GM21390 (cell line): ENCODE data around the gene CAMKMT.

ENCODE experiments used
- ATAC-seq: cut with Tn5 transposase; IDR thresholded peaks from one replicate; pipeline ENCODE4 v1.9.1; 2021; ENCODE audit not compliant: unreplicated experiment

Gene CAMKMT

GRCh38 chr2:44730593-44730992 is 368.8 kb downstream of the CAMKMT start:
- no peak for ATAC-seq

DNA sequence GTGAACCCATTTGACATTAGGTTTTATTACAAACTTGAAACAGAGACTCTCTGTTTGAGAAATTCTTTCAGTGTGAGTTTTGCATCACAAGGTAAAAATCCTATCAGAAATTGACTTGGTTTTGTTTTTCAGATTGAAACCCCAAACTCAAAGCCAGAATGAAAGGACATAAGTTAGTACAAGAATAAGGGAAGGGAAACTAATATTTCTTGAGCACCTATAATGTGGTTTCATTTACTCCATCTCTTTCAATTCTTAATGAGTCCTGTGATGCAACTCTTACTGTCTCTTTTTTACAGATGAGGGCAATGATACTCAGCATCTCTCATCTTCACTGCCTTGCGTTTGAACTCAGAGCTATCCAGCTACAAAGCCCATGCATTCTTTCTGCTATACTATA is 369.8 kb downstream of the CAMKMT start:
- peak; percentile 99 for ATAC-seq

DNA sequence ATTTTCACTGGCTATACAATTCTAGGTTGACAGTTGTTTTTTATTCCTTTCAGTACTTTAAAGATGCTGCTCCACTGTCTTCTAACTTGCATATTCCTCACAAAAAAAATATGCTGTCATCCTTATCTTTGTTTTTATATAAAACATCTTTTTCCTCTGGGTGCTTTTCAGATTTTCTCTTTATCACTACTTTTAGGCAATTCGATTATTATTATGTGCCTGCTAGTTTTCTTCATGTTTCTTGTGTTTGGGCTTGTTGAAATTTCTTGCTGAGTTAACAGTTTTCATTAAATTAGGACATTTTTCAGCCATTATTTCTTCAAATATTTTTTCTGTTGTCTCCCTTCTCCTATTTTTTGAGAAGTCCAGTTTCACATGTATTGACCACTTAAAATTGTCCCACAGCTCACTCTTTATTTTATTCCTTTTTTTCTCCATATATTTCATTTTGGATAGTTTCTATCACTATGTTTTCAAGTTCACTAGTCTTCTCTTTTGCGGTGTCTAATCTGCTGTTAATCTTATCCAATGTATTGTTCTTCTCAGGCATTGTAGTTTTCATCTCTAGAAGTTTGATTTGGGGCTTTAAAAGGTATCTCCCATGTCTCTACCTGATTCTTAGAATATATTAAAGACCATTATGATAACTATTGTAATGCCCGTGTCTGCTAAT is 374.7 kb downstream of the CAMKMT start:
- ATAC-seq = no peak

- ATAC-seq = no peak
Observed at GRCh38 chr2:44740678-44741077, 378.9 kb downstream of the CAMKMT start.

GRCh38 chr2:44741507-44741906 is 379.8 kb downstream of the CAMKMT start:
- ATAC-seq = no peak

GRCh38 chr2:44742057-44742456 is 380.3 kb downstream of the CAMKMT start:
- ATAC-seq = no peak

GRCh38 chr2:44743473-44743872 is 381.7 kb downstream of the CAMKMT start:
- ATAC-seq = no peak

DNA sequence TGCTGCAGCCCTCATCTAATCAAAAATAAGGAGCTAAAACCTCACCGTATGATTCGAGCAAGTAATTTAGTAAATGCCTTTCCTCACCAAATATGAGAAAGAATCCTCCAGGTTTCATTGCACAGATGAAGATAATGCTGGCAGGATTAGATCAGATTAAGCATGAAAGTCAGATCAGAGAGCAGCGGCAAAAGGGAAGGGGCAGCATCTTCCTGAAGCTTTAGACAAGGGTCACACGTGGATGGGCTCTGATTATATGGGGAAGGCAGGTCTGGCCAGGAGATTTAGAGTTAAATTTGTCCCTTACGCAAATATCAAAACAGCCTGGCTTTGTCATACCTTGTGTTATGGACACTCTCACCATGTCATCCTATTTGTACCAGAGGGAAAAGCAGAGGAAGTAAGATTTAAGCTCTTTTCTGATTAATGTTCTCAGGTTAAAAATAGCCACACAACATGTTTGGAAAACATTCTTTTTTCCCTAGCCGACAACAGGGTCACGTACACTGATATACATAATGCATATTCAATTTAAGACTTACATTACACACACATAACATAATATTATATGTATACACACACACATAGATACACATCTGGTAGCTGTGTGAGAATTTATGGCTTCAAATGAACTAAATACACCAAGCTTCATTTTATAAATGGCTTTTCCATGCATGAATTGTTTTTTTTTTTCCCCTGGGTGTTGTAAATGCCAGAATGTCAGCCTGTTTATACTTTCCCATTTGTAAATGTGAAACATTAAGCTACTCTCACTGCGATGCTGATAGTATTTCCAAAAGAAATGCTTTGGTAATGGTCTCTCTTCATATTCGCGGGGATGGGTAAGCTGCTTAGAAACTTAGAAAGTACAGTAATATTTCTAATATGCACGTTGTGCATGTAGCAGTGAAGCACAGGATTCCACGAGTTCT is 383.5 kb downstream of the CAMKMT start:
- ATAC-seq = no peak

DNA sequence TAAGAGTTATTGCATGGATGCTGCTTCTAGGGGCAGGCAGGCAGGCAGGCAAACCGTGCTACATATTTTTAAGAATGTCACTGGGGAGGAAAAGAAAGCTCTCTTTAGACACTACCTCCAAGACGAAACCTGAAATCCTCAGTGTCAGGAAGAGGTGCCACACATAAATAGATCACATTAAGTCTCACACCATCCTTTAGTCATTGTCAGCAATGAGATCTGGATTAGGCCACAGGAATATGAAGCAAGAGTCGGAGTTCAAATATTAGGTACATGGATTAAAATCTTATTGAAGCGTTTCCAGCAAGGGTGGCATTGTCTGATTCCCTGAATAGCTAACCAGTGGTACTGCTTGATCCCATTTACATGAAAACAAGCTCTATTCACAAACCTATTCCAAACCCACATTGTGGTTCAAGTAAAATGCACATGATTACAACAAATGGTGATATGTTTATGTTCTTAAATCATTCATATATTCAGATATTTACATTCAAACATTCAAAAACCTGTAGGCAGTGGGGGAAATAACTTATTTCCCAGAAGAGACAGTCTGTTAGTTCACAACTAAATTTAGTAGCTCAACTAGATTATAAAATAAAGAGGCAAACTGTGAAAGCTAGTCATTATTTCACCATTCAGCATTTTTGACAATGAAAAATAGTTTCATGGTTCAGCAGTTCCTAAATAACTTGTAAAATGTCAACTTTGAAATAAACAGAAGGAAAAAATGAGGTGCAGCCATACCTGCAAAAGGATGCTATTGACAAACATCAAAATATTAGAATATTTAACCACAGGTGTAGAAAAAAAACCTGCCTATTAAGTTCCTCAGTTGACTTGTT is 384.4 kb downstream of the CAMKMT start:
- ATAC-seq = no peak

DNA sequence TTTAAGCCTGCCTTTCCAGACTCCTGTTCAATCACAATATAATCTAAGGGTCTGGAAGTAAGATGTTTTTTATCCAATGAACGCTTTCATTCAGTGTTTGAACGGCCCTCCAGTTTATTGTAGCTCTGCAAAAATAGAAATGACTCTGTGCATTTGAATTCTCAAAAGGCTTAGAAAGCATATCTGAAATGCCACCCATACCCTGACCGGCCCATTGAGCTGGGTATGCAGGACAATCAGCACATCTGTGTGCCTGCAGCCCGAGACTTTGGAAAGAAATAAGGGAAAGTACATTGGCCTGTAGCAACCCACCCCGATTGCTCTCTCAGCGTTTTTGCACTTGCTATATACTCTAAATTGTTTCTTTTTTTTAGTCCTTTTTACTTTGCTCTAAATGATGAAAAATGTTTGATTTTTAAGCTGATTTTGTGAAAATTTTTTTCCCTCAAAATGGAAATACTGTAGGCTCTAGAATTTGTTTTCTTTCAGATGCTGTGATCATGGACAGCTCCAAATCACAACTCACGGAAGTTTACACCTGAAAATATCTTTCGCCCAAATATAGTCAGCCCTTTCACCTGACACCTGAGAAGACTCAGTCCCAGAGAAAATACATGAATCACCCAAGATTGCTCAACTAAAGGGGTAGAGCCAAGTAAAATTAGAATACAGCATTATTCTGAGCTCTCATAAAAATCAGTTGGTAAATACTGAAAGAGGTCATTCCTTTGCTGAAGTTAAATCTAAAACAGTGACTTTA is 385.3 kb downstream of the CAMKMT start:
- ATAC-seq = no peak

DNA sequence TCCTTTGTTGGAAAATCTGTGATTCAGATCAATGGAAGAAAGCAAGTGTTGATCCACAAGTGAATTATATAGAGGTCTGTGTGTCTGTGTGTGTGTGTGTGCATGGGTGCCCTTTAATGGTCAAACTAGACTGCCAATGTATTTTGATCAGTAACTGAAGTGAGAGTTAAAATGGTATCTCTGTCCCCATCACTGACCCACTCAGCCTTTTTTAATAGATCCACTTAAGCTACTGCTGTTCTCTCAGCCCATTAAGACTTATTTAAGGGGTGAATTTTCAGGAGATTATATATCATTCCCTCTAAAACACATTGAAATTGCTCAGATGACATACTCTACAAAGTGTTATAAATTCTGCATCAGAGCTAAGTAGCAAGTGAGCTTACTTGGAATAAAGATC is 386.0 kb downstream of the CAMKMT start:
- no peak for ATAC-seq

DNA sequence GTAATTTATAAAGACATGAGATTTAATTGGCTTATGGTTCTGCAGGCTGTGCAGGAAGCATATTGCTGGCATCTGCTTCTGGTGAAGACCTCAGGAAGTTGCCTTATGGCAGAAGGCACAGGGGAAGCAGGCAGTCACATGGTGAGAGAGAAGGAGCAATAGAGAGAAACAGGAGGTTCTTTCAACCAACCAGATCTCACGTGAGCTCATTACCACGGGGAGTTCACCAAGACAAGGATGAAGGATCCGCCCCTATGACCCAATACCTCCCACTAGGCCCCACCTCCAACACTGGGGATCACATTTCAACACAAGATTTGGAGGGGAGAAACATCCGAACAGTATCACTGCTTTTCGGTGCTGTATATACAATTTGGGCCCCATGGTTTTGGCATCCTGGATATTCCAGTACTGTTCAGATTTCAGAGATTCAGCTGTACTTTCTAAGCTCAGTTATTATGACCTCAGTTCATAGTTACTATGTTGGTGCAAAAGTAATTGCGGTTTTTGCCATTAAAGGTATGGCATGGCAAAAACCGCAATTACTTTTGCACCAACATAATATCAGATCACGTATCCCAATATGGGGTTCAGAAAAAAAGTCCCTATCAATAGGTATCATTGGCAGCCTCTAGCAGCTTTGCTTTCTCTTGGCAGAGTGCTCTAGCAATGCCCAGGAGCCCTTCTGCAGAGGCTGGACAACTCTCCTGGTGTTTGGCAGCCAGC is 390.2 kb downstream of the CAMKMT start:
- no peak for ATAC-seq

GRCh38 chr2:44752761-44753160 is 391.0 kb downstream of the CAMKMT start:
- ATAC-seq = no peak

GRCh38 chr2:44753552-44754285 is 392.0 kb downstream of the CAMKMT start:
- ATAC-seq = peak; percentile 58

DNA sequence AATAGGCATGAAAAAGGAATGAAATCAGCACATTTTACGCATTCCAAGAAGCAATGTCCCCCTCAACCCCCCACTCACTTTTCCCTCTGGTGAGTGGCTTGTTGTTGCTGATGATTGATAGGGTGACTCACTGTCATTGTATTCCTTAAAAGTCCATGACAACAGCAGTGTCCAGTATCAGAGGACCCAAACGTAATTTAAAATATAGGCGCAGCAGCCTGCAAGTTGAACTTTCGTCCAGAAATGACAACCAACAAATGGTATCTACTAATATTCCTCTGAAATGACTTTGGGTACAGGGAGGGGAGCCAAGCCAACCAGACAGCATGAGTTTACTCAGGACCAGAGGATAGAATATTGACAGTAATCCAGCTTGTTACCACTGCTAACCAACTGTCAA is 396.8 kb downstream of the CAMKMT start:
- no peak for ATAC-seq

GRCh38 chr2:44759823-44760222 is 398.1 kb downstream of the CAMKMT start:
- no peak for ATAC-seq

DNA sequence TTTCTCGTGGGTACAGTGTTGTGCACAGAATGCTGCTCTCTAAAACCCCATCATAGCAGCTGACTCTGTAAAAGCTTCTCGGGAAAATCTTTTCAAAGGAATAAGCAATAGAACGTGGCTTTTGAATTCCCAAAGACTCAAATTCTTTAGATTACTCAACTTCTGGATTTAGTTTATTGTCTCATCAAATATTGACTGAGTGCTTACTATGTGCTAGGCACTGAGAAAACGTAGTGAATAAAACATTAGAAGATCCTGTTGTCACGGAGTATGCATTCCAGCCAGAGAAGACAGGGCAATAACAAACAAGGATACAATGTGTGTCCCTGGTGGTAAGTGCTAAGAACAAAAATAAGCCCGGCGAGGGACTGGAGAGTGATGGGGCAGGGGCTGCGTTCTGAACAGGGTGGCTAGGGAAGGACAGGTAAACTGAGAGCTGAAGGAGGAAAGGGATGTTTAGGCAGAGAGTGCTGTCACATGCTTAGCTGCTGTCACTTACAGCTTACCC is 401.6 kb downstream of the CAMKMT start:
- ATAC-seq = no peak

- ATAC-seq = no peak
Observed at GRCh38 chr2:44766220-44766619, 404.5 kb downstream of the CAMKMT start.

GRCh38 chr2:44766777-44767176 is 405.0 kb downstream of the CAMKMT start:
- ATAC-seq = no peak
